Left ventricle myocardium inferior (tissue), 1 donor: ENCODE measurements around the gene CD180. TPM values are rescaled to one million over a fixed set of nuclear protein-coding genes. Genes with fewer than 3 reads are reported as not detected.
A peak's percentile ranks its signal among the peaks of the same experiment; 100 is the strongest.

Experiments
- DNase-seq: peaks from one replicate; pipeline ENCODE4 v3.0.0-alpha.2; 2020
- H3K27ac ChIP-seq: fragments of 200-600 bp; replicated peaks from 2 replicates; pipeline ENCODE4 v1.8.0; 2021
- H3K27me3 ChIP-seq: fragments of 200-600 bp; 2 replicates; pipeline ENCODE4 v1.8.0; 2021; ENCODE audit warnings: low read depth
- H3K36me3 ChIP-seq: fragments of 200-600 bp; 2 replicates; pipeline ENCODE4 v1.8.0; 2021
- H3K4me1 ChIP-seq: fragments of 200-600 bp; 2 replicates; pipeline ENCODE4 v1.8.0; 2021
- H3K4me3 ChIP-seq: fragments of 200-600 bp; 2 replicates; pipeline ENCODE4 v1.8.0; 2021; ENCODE audit warnings: mild to moderate bottlenecking, moderate library complexity
- H3K9me3 ChIP-seq: fragments of 200-600 bp; replicated peaks from 2 replicates; pipeline ENCODE4 v1.8.0; 2021
- intact Hi-C: fragments of 100-400 bp; cut with micrococcal nuclease; formaldehyde crosslinking; loops from one replicate; pipeline ENCODE4 v1.11.0; 2022
- total RNA-seq: library from RNA; stranded (reverse); fragmentation: NEBNext Ultra II Directional; extraction: Animal tissue kit (Norgen Biotek cat#: 25700); gene quantifications from one replicate; pipeline ENCODE4 v1.2.1, GENCODE V29; 2021
- TF ChIP-seq, protein P1 (sequence below): fragments of 200-600 bp; IDR thresholded peaks from 2 replicates; pipeline ENCODE4 v1.8.0; 2021; ENCODE audit warnings: antibody characterized with exemption, mild to moderate bottlenecking, borderline replicate concordance
- donor health status: DM: no; HTN: yes; CAD: no; lungs with severe emphysema.

The CD180 gene
- total RNA-seq, 1 donor from 2014 or later: 0.44 TPM

GRCh38 chr5:67221487-67222242 is 25.1 kb upstream of the CD180 start:
- H3K36me3 ChIP-seq: no peaks in the 10 kb centered on the region
- peaks cover 9% of the 10 kb centered on the region for H3K4me1 ChIP-seq
- no peaks in the 10 kb centered on the region for H3K9me3 ChIP-seq
- TF ChIP-seq, protein P1, sequence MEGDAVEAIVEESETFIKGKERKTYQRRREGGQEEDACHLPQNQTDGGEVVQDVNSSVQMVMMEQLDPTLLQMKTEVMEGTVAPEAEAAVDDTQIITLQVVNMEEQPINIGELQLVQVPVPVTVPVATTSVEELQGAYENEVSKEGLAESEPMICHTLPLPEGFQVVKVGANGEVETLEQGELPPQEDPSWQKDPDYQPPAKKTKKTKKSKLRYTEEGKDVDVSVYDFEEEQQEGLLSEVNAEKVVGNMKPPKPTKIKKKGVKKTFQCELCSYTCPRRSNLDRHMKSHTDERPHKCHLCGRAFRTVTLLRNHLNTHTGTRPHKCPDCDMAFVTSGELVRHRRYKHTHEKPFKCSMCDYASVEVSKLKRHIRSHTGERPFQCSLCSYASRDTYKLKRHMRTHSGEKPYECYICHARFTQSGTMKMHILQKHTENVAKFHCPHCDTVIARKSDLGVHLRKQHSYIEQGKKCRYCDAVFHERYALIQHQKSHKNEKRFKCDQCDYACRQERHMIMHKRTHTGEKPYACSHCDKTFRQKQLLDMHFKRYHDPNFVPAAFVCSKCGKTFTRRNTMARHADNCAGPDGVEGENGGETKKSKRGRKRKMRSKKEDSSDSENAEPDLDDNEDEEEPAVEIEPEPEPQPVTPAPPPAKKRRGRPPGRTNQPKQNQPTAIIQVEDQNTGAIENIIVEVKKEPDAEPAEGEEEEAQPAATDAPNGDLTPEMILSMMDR: no peak
- intact Hi-C loops: no loop called here
- no peak overlapping the region for H3K4me3 ChIP-seq
- peak overlapping the region; percentile 1 for H3K27ac ChIP-seq
- no peak for DNase-seq
- H3K27me3 ChIP-seq: no peaks in the 10 kb centered on the region

DNA sequence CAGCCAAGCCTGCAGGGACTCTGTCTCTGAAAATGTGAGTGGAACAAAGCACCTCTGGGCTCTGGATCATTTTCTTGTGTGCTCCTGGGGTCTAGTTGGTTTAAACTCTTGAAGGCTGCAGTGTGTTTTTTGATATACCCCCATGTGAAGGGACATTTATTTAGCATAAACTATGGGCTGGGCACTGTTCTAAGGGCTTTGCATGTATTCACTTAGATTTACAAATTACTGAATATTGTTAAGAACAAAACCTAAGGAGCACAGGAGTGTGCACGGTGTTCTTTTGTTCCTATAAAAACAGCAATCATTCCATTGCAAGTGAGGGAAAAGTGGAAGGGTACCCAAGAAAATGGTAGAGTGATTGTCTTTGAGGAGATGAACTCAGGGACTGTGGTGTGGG is 20.0 kb upstream of the CD180 start:
- Histone ChIP-seq H3K9me3 (no peaks in the 10 kb centered on the region), H3K4me1 (peaks cover 28% of the 10 kb centered on the region), H3K27ac (peak overlapping the region; percentile 86), H3K27me3 (no peaks in the 10 kb centered on the region), H3K36me3 (no peaks in the 10 kb centered on the region), H3K4me3 (peak overlapping the region; percentile 52)
- DNase-seq: no peak
- intact Hi-C loops: no loop called here
- TF ChIP-seq, protein P1: no peak

- peaks cover 28% of the 10 kb centered on the region for H3K4me1 ChIP-seq
- peak; percentile 92 for DNase-seq
- H3K36me3 ChIP-seq: no peaks in the 10 kb centered on the region
- intact Hi-C loops: no loop called here
- peak overlapping the region; percentile 52 for H3K4me3 ChIP-seq
- peak overlapping the region; percentile 86 for H3K27ac ChIP-seq
- no peaks in the 10 kb centered on the region for H3K27me3 ChIP-seq
- TF ChIP-seq, protein P1: no peak
- H3K9me3 ChIP-seq: no peaks in the 10 kb centered on the region
Observed at GRCh38 chr5:67215519-67216471, 19.2 kb upstream of the CD180 start.

GRCh38 chr5:67214707-67215447 is 18.3 kb upstream of the CD180 start:
- DNase-seq: no peak
- TF ChIP-seq, protein P1: no peak
- Histone ChIP-seq H3K27me3 (no peaks in the 10 kb centered on the region), H3K27ac (peak overlapping the region; percentile 86), H3K4me1 (peaks cover 28% of the 10 kb centered on the region), H3K36me3 (no peaks in the 10 kb centered on the region), H3K4me3 (no peak overlapping the region), H3K9me3 (no peaks in the 10 kb centered on the region)
- intact Hi-C loops: no loop called here

- no peak overlapping the region for H3K4me3 ChIP-seq
- no peaks in the 10 kb centered on the region for H3K36me3 ChIP-seq
- TF ChIP-seq, protein P1: no peak
- intact Hi-C loops: no loop called here
- H3K27ac ChIP-seq: peak overlapping the region; percentile 86
- no peaks in the 10 kb centered on the region for H3K27me3 ChIP-seq
- H3K9me3 ChIP-seq: no peaks in the 10 kb centered on the region
- H3K4me1 ChIP-seq: peaks cover 33% of the 10 kb centered on the region
- DNase-seq: no peak
Observed at GRCh38 chr5:67214036-67214435, 17.4 kb upstream of the CD180 start.
